IMR-90 (cell line): Measurements from ENCODE around the gene CD68. TPM values are rescaled to one million over a fixed set of nuclear protein-coding genes. Genes with fewer than 3 reads are reported as not detected.
A peak's percentile ranks its signal among the peaks of the same experiment; 100 is the strongest.

ENCODE experiments used
- ATAC-seq: fragments of 200-7000 bp; cut with Tn5 transposase; 2 replicates; pipeline ENCODE4 v1.9.1; 2020; ENCODE audit warnings: low read depth, mild to moderate bottlenecking, moderate library complexity
- BruUV-seq: library from RNA; stranded (reverse); fragments of 400-500 nt; replicated peaks from 2 replicates; lab custom pipeline; 2021; lab: Mats Ljungman, UMichigan
- CTCF ChIA-PET: fragments of 300-600 bp; formaldehyde crosslinking; extraction: SDS; loops from one replicate; lab custom pipeline; 2021; ENCODE audit warnings: antibody characterized with exemption; lab: Yijun Ruan, JAX
- POLR2A ChIA-PET: fragments of 300-600 bp; sonication (Branson Sonifier 250); formaldehyde crosslinking; loops from one replicate; lab custom pipeline; 2022; ENCODE audit warnings: antibody characterized with exemption; ENCODE audit not compliant: unreplicated experiment; lab: Charles Lee
- DNase-seq: peaks from one replicate; pipeline ENCODE4 v3.0.0; 2013
- H2AFZ ChIP-seq: replicated peaks from 2 replicates; pipeline ENCODE3; 2013; ENCODE audit warnings: low read length, mild to moderate bottlenecking; ENCODE audit not compliant: poor library complexity
- H2AK5ac ChIP-seq: 2 replicates; pipeline ENCODE4 v1.6.1; 2013; ENCODE audit warnings: low read depth, low read length, inconsistent platforms
- H2AK9ac ChIP-seq: replicated peaks from 2 replicates; pipeline ENCODE3; 2013; ENCODE audit warnings: mild to moderate bottlenecking, low read depth, low read length, moderate library complexity; ENCODE audit not compliant: poor library complexity
- H2BK120ac ChIP-seq: 2 replicates; pipeline ENCODE4 v1.6.1; 2013; ENCODE audit warnings: low read depth, low read length, inconsistent platforms
- H2BK15ac ChIP-seq: 3 replicates; pipeline ENCODE4 v1.6.1; 2013; ENCODE audit warnings: low read depth, low read length, inconsistent platforms
- H2BK20ac ChIP-seq: 2 replicates; pipeline ENCODE4 v1.6.1; 2013; ENCODE audit warnings: low read depth, mild to moderate bottlenecking, inconsistent platforms, low read length, moderate library complexity
- H2BK5ac ChIP-seq: 2 replicates; pipeline ENCODE4 v1.6.1; 2013; ENCODE audit warnings: mild to moderate bottlenecking, low read depth, low read length, inconsistent platforms; ENCODE audit not compliant: poor library complexity, severe bottlenecking
- H3K14ac ChIP-seq: replicated peaks from 2 replicates; pipeline ENCODE4 v1.6.1; 2013; ENCODE audit warnings: low read depth, low read length, inconsistent platforms
- H3K18ac ChIP-seq: 2 replicates; pipeline ENCODE4 v1.6.1; 2013; ENCODE audit warnings: low read depth, low read length, control low read depth
- H3K23ac ChIP-seq: 2 replicates; pipeline ENCODE4 v1.6.1; 2013; ENCODE audit warnings: low read depth, low read length, inconsistent platforms
- H3K27ac ChIP-seq: 2 replicates; pipeline ENCODE4 v1.5.1; 2013; ENCODE audit warnings: mild to moderate bottlenecking, control low read depth, low read length; ENCODE audit not compliant: insufficient read depth
- H3K27me3 ChIP-seq: 2 replicates; pipeline ENCODE4 v1.6.1; 2013; ENCODE audit warnings: low read length; ENCODE audit not compliant: control insufficient read depth, insufficient read depth
- H3K36me3 ChIP-seq: 2 replicates; pipeline ENCODE4 v1.6.1; 2013; ENCODE audit warnings: low read length, mixed read lengths; ENCODE audit not compliant: control insufficient read depth, insufficient read depth
- H3K4ac ChIP-seq: 2 replicates; pipeline ENCODE4 v1.6.1; 2013; ENCODE audit warnings: low read depth, low read length, inconsistent platforms
- H3K4me1 ChIP-seq: 2 replicates; pipeline ENCODE4 v1.6.1; 2013; ENCODE audit warnings: low read length, mixed read lengths; ENCODE audit not compliant: control insufficient read depth, insufficient read depth
- H3K4me2 ChIP-seq: 2 replicates; pipeline ENCODE4 v1.6.1; 2013; ENCODE audit warnings: low read depth, mild to moderate bottlenecking, control low read depth, low read length, moderate library complexity
- H3K4me3 ChIP-seq: 2 replicates; pipeline ENCODE4 v1.5.1; 2013; ENCODE audit warnings: low read depth, mild to moderate bottlenecking, control low read depth, low read length, moderate library complexity; ENCODE audit not compliant: insufficient read depth
- H3K56ac ChIP-seq: 2 replicates; pipeline ENCODE4 v1.6.1; 2013; ENCODE audit warnings: low read length, inconsistent platforms; ENCODE audit not compliant: insufficient read depth; ENCODE audit errors: extremely low read depth
- H3K79me1 ChIP-seq, 2 experiments: 2 replicates each; pipeline ENCODE4 v1.6.1; 2013; ENCODE audit warnings: low read length in 2 of 2, inconsistent platforms in 1 of 2, low read depth in 1 of 2
- H3K9ac ChIP-seq: 2 replicates; pipeline ENCODE4 v1.6.1; 2013; ENCODE audit warnings: low read depth, low read length, control low read depth
- H3K9me1 ChIP-seq: 2 replicates; pipeline ENCODE4 v1.6.1; 2013; ENCODE audit warnings: low read length, inconsistent platforms; ENCODE audit not compliant: insufficient read depth
- H3K9me3 ChIP-seq: 2 replicates; pipeline ENCODE4 v1.6.1; 2013; ENCODE audit warnings: low read length; ENCODE audit not compliant: control insufficient read depth, insufficient read depth
- H4K20me1 ChIP-seq: 2 replicates; pipeline ENCODE4 v1.6.1; 2013; ENCODE audit warnings: low read length, inconsistent platforms; ENCODE audit not compliant: insufficient read depth
- H4K5ac ChIP-seq: 2 replicates; pipeline ENCODE4 v1.6.1; 2013; ENCODE audit warnings: mild to moderate bottlenecking, low read depth, low read length, control low read depth
- H4K8ac ChIP-seq, 2 experiments: 2 replicates each; pipeline ENCODE4 v1.6.1; 2013; ENCODE audit warnings: low read depth in 2 of 2, low read length in 2 of 2, control low read depth in 1 of 2, inconsistent platforms in 1 of 2
- H4K91ac ChIP-seq: 2 replicates; pipeline ENCODE4 v1.6.1; 2013; ENCODE audit warnings: low read depth, low read length, inconsistent platforms; ENCODE audit not compliant: insufficient read depth
- BHLHE40 ChIP-seq: fragments of 150-350 bp; IDR thresholded peaks from 2 replicates; pipeline ENCODE4 v1.6.1; 2016; ENCODE audit warnings: mild to moderate bottlenecking, low read depth, low read length
- CEBPB ChIP-seq: IDR thresholded peaks from 2 replicates; pipeline ENCODE4 v1.6.1; 2012; ENCODE audit warnings: low read depth, low read length, improper control_type of control experiment
- CHD1 ChIP-seq: IDR thresholded peaks from 2 replicates; pipeline ENCODE4 v1.6.1; 2012; ENCODE audit warnings: low read depth, low read length, improper control_type of control experiment
- CTCF ChIP-seq: conservative IDR thresholded peaks from 2 replicates; pipeline ENCODE4 v1.5.1; 2012; ENCODE audit warnings: mild to moderate bottlenecking, low read depth, low read length, improper control_type of control experiment
- ELK1 ChIP-seq: fragments of 150-350 bp; IDR thresholded peaks from 2 replicates; pipeline ENCODE4 v1.6.1; 2016; ENCODE audit warnings: low read depth, mild to moderate bottlenecking, low read length, moderate library complexity, borderline replicate concordance
- FOS ChIP-seq: fragments of 150-350 bp; IDR thresholded peaks from 2 replicates; pipeline ENCODE4 v1.6.1; 2016; ENCODE audit warnings: low read depth, low read length
- MAFK ChIP-seq: IDR thresholded peaks from 2 replicates; pipeline ENCODE4 v1.6.1; 2012; ENCODE audit warnings: low read depth, low read length, improper control_type of control experiment
- MXI1 ChIP-seq: IDR thresholded peaks from 2 replicates; pipeline ENCODE4 v1.6.1; 2012; ENCODE audit warnings: low read depth, mild to moderate bottlenecking, low read length, moderate library complexity, borderline replicate concordance
- POLR2A ChIP-seq: IDR thresholded peaks from 2 replicates; pipeline ENCODE4 v1.6.1; 2012; ENCODE audit warnings: mild to moderate bottlenecking, low read depth, low read length
- RAD21 ChIP-seq: IDR thresholded peaks from 2 replicates; pipeline ENCODE4 v1.6.1; 2012; ENCODE audit warnings: low read length, improper control_type of control experiment
- RCOR1 ChIP-seq: IDR thresholded peaks from 2 replicates; pipeline ENCODE4 v1.6.1; 2012; ENCODE audit warnings: mild to moderate bottlenecking, low read length, improper control_type of control experiment; ENCODE audit not compliant: insufficient replicate concordance
- RFX5 ChIP-seq: IDR thresholded peaks from 2 replicates; pipeline ENCODE4 v1.8.0; 2012; ENCODE audit warnings: low read depth, mild to moderate bottlenecking, low read length, moderate library complexity
- SMC3 ChIP-seq: fragments of 150-350 bp; IDR thresholded peaks from 2 replicates; pipeline ENCODE4 v1.6.1; 2016; ENCODE audit warnings: low read depth, mild to moderate bottlenecking, antibody characterized with exemption, low read length, moderate library complexity
- USF2 ChIP-seq: fragments of 150-350 bp; IDR thresholded peaks from 2 replicates; pipeline ENCODE4 v1.6.1; 2017; ENCODE audit warnings: mild to moderate bottlenecking, antibody characterized with exemption, low read length, low read depth
- WGBS, 2 experiments: methylation state at CpG; one replicate each; pipeline versions ENCODE4 v1.1.5 to v1.1.7; 2013; ENCODE audit warnings: missing lambda C conversion rate in 2 of 2; ENCODE audit not compliant: insufficient read length in 1 of 2; ENCODE audit errors: extremely low coverage in 2 of 2; 5-methylcytosine and 5-hydroxymethylcytosine counted together
- dilution Hi-C: fragments of 300-500 bp; cut with HindIII; formaldehyde crosslinking; loops from one replicate; pipeline ENCODE4 v1.14.3; 2018; ENCODE audit warnings: low sequenced_read_pairs; ENCODE audit not compliant: unreplicated experiment
- in situ Hi-C: fragments of 300-500 bp; cut with MboI; formaldehyde crosslinking; loops from 3 replicates; pipeline ENCODE4 v1.14.3; 2019; ENCODE audit warnings: low sequenced_read_pairs, inconsistent platforms, mixed read lengths
- intact Hi-C: fragments of 100-400 bp; cut with micrococcal nuclease; formaldehyde crosslinking; loops from 2 replicates; pipeline ENCODE4 v1.10.0; 2022
- polyA plus RNA-seq, 3 experiments: library from polyadenylated mRNA; depleted of rRNA; stranded (reverse); fragments of >200 nt; gene quantifications; 2 replicates each; pipeline ENCODE4 v1.2.3, GENCODE V29; 2012; ENCODE audit warnings: low replicate concordance in 1 of 3
- total RNA-seq: library from RNA; depleted of rRNA; stranded (reverse); fragments of >200 nt; gene quantifications from 2 replicates; pipeline ENCODE4 v1.2.3, GENCODE V29; 2012

CD68 gene
- total and polyA plus RNA-seq, 2 of the 4 experiments (the other 2 are of a cell fraction): 16.0 to 43.1 TPM

GRCh38 chr17:7586673-7587419 is 7.4 kb downstream of the CD68 start:
- H4K20me1 ChIP-seq: peaks cover 15% of the 10 kb centered on the region
- ATAC-seq (no peak), DNase-seq (no peak)
- peak overlapping the region; percentile 64; the same call in 2 of the 3 replicates for H2BK15ac ChIP-seq
- H3K79me1 ChIP-seq: peaks cover 21 to 84% of the 10 kb centered on the region in 2 experiments
- H2BK120ac ChIP-seq: peak overlapping the region; percentile 35
- CTCF ChIA-PET: interaction anchor here (0.5 to 0.9 kb wide), 3 partner anchors 26 to 225 kb away, joined by 3 to 4 read pairs (median 3); no protein-coding TSS in a partner anchor
- H3K27me3 ChIP-seq: no peaks in the 10 kb centered on the region
- peak overlapping the region; percentile 26 for H3K4me2 ChIP-seq
- H4K8ac ChIP-seq: peak overlapping the region; percentile 48 to 87; a peak in 3 of 4 replicates
- H3K9ac ChIP-seq: peak overlapping the region; percentile 13; the same call in 1 of the 2 replicates
- dilution Hi-C loops: no loop called here
- H3K14ac ChIP-seq: peak overlapping the region; percentile 78
- peak overlapping the region; percentile 82 for H3K27ac ChIP-seq
- peak overlapping the region; percentile 96 for H2AK9ac ChIP-seq
- peak overlapping the region; percentile 35 for H4K5ac ChIP-seq
- H3K4ac ChIP-seq: peak overlapping the region; percentile 90
- peaks cover 45% of the 10 kb centered on the region for H3K4me1 ChIP-seq
- intact Hi-C loops: loop anchor here (1.0 kb wide), 1 partner anchor 101 kb away; the partner anchor contains the start of gene WRAP53
- H2AFZ ChIP-seq: peak overlapping the region; percentile 73
- peak overlapping the region; percentile 76 for H2AK5ac ChIP-seq
- WGBS, 2 experiments: 100% methylated on average over 1 of the region's 9 CpGs; no CpG with 5 or more reads in 1 of the 2 experiments
- BruUV-seq: no TSS peak
- no peaks in the 10 kb centered on the region for H3K9me3 ChIP-seq
- peak overlapping the region; percentile 51 for H4K91ac ChIP-seq
- POLR2A ChIA-PET: interaction anchor here (1.4 kb wide), 1 partner anchor 10 kb away, joined by 4 read pairs; no protein-coding TSS in a partner anchor
- peak overlapping the region; percentile 88 for H3K23ac ChIP-seq
- H3K9me1 ChIP-seq: peaks cover 18% of the 10 kb centered on the region
- H2BK5ac ChIP-seq: peak overlapping the region; percentile 84
- peak overlapping the region; percentile 60; the same call in 1 of the 2 replicates for H3K56ac ChIP-seq
- H3K4me3 ChIP-seq: no peak overlapping the region
- in situ Hi-C loops: no loop called here
- 0 out of 2 replicates have a peak overlapping the region, but pooled peaks have one; percentile 5 for H2BK20ac ChIP-seq
- H3K18ac ChIP-seq: peak overlapping the region; percentile 32; the same call in 1 of the 2 replicates
- peaks cover 21% of the 10 kb centered on the region for H3K36me3 ChIP-seq
- TF ChIP-seq MAFK (no peak), SMC3 (no peak), RFX5 (no peak), MXI1 (no peak), CTCF (no peak), FOS (no peak), USF2 (no peak), CHD1 (no peak), BHLHE40 (no peak), ELK1 (no peak), POLR2A (no peak), RCOR1 (no peak), RAD21 (no peak), CEBPB (no peak)
